Stimulated activated CD4-positive, alpha-beta T cell treated with anti-CD3 and anti-CD28 coated beads, Interleukin-1b, Interleukin-23, amount 100 ng/mL, for 4 hours (primary cell): Measurements from ENCODE around the gene ATG101.

Source experiments
- DNase-seq, 2 donors: peaks; one replicate each; pipeline ENCODE4 v3.0.0-alpha.2; 2020; ENCODE audit warnings: low read depth in 2 of 2

The ATG101 gene

GRCh38 chr12:52042706-52043385 lies 26.9 kb upstream of the ATG101 start:
- no peak for DNase-seq

GRCh38 chr12:52043386-52044212 lies 26.2 kb upstream of the ATG101 start:
- no peak for DNase-seq

GRCh38 chr12:52044292-52044983 lies 25.3 kb upstream of the ATG101 start:
- DNase-seq = no peak

GRCh38 chr12:52045794-52046199 lies 24.0 kb upstream of the ATG101 start:
- DNase-seq = no peak

GRCh38 chr12:52046859-52047258 lies 22.9 kb upstream of the ATG101 start:
- DNase-seq = no peak

GRCh38 chr12:52049286-52049685 lies 20.5 kb upstream of the ATG101 start:
- no peak for DNase-seq

- no peak for DNase-seq
These were observed 20.1 kb upstream of the ATG101 start for GRCh38 chr12:52049688-52050087.

- no peak for DNase-seq
These were observed 19.5 kb upstream of the ATG101 start for GRCh38 chr12:52050116-52050757.

GRCh38 chr12:52050758-52051541 lies 18.8 kb upstream of the ATG101 start, which contains the start of gene NR4A1:
NR4A1 (plus strand) TSS chr12:52051442; CDS start chr12:52054329, 2,887 bp downstream.
- DNase-seq = peak; percentile 99 to 100

GRCh38 chr12:52052468-52053186 lies 17.2 kb upstream of the ATG101 start:
- DNase-seq = no peak

- no peak for DNase-seq
These were observed 16.1 kb upstream of the ATG101 start for GRCh38 chr12:52053536-52054209.

- no peak for DNase-seq
These were observed 15.4 kb upstream of the ATG101 start for GRCh38 chr12:52054231-52054832.

- DNase-seq = no peak
These were observed 14.7 kb upstream of the ATG101 start for GRCh38 chr12:52054833-52055730.

GRCh38 chr12:52055731-52056711 lies 13.8 kb upstream of the ATG101 start:
- no peak for DNase-seq

- DNase-seq = no peak
These were observed 12.8 kb upstream of the ATG101 start for GRCh38 chr12:52056801-52057637.
